Measurements from ENCODE around the gene PIK3R5.

The PIK3R5 gene

GRCh38 chr17:8965394-8966168 lies at the start of gene PIK3R5:
TSS of gene PIK3R5 (minus strand) at chr17:8965707. CDS start at chr17:8911494, 54,213 bp downstream.
- H3K27me3 ChIP-seq (ENCODE audit: insufficient read depth, low read length, poor library complexity) = no peaks in the 10 kb centered on the region
- ATAC-seq (ENCODE audit: insufficient read depth, low read depth) = peak; percentile 67
- peaks cover 61% of the 10 kb centered on the region for H3K4me1 ChIP-seq (ENCODE audit: insufficient read depth, low read length)
- TF ChIP-seq CTCF (IDR thresholded peaks at IDR 0.05; ENCODE audit: borderline replicate concordance, extremely low read depth, low read length, poor library complexity, severe bottlenecking) (peak; percentile 12), EZH2 (IDR thresholded peaks at IDR 0.05; ENCODE audit: borderline replicate concordance, low read depth, low read length, severe bottlenecking) (no peak)
- peak; percentile 78 for DNase-seq
- H3K4me2 ChIP-seq (ENCODE audit: insufficient read depth, low read length) = peak within 1 kb of the TSS; percentile 91
- H3K4me3 ChIP-seq (ENCODE audit: low read depth in 1 of 2, low read length in 2 of 2) = peak within 1 kb of the TSS; percentile 31 to 80
- peaks cover 14% of the 10 kb centered on the region for H4K20me1 ChIP-seq (ENCODE audit: insufficient read depth, low read length)
- H3K36me3 ChIP-seq (ENCODE audit: insufficient read depth, low read length) = peaks cover 6% of the 10 kb centered on the region; the same call in 1 of the 2 replicates
- peak within 1 kb of the TSS; percentile 89 for H3K27ac ChIP-seq (ENCODE audit: low read length)
- peaks cover 45% of the 10 kb centered on the region for H3K79me2 ChIP-seq (ENCODE audit: insufficient read depth, low read length)
- H2AFZ ChIP-seq (ENCODE audit: low read depth, low read length) = peak within 1 kb of the TSS; percentile 77
- H3K9me3 ChIP-seq (ENCODE audit: insufficient read depth, low read length, severe bottlenecking) = no peaks in the 10 kb centered on the region
- peak within 1 kb of the TSS; percentile 72 for H3K9ac ChIP-seq (ENCODE audit: low read depth, low read length)

GRCh38 chr17:9011001-9011400 lies 45.5 kb upstream of the PIK3R5 start:
- H3K9ac ChIP-seq (ENCODE audit: low read depth, low read length) = no peak overlapping the region
- DNase-seq (no peak), ATAC-seq (ENCODE audit: insufficient read depth, low read depth) (no peak)
- peaks cover 5% of the 10 kb centered on the region for H3K27me3 ChIP-seq (ENCODE audit: insufficient read depth, low read length, poor library complexity)
- H3K4me1 ChIP-seq (ENCODE audit: insufficient read depth, low read length) = no peaks in the 10 kb centered on the region
- H2AFZ ChIP-seq (ENCODE audit: low read depth, low read length) = no peak overlapping the region
- no peaks in the 10 kb centered on the region for H4K20me1 ChIP-seq (ENCODE audit: insufficient read depth, low read length)
- no peak overlapping the region for H3K27ac ChIP-seq (ENCODE audit: low read length)
- no peak overlapping the region for H3K4me2 ChIP-seq (ENCODE audit: insufficient read depth, low read length)
- H3K79me2 ChIP-seq (ENCODE audit: insufficient read depth, low read length) = no peaks in the 10 kb centered on the region
- no peaks in the 10 kb centered on the region for H3K9me3 ChIP-seq (ENCODE audit: insufficient read depth, low read length, severe bottlenecking)
- H3K4me3 ChIP-seq (ENCODE audit: low read depth in 1 of 2, low read length in 2 of 2) = no peak overlapping the region
- TF ChIP-seq CTCF (IDR thresholded peaks at IDR 0.05; ENCODE audit: borderline replicate concordance, extremely low read depth, low read length, poor library complexity, severe bottlenecking) (no peak), EZH2 (IDR thresholded peaks at IDR 0.05; ENCODE audit: borderline replicate concordance, low read depth, low read length, severe bottlenecking) (no peak)
- H3K36me3 ChIP-seq (ENCODE audit: insufficient read depth, low read length) = no peaks in the 10 kb centered on the region

- Histone ChIP-seq H3K9ac (ENCODE audit: low read depth, low read length) (no peak overlapping the region), H3K36me3 (ENCODE audit: insufficient read depth, low read length) (no peaks in the 10 kb centered on the region), H3K4me1 (ENCODE audit: insufficient read depth, low read length) (no peaks in the 10 kb centered on the region), H3K9me3 (ENCODE audit: insufficient read depth, low read length, severe bottlenecking) (peaks cover 2% of the 10 kb centered on the region), H3K4me2 (ENCODE audit: insufficient read depth, low read length) (no peak overlapping the region), H3K27me3 (ENCODE audit: insufficient read depth, low read length, poor library complexity) (peaks cover 5% of the 10 kb centered on the region), H3K4me3 (ENCODE audit: low read depth in 1 of 2, low read length in 2 of 2) (no peak overlapping the region), H3K27ac (ENCODE audit: low read length) (no peak overlapping the region), H4K20me1 (ENCODE audit: insufficient read depth, low read length) (no peaks in the 10 kb centered on the region), H2AFZ (ENCODE audit: low read depth, low read length) (no peak overlapping the region), H3K79me2 (ENCODE audit: insufficient read depth, low read length) (no peaks in the 10 kb centered on the region)
- no peak for ATAC-seq (ENCODE audit: insufficient read depth, low read depth)
- DNase-seq = no peak
- TF ChIP-seq EZH2 (IDR thresholded peaks at IDR 0.05; ENCODE audit: borderline replicate concordance, low read depth, low read length, severe bottlenecking) (no peak), CTCF (IDR thresholded peaks at IDR 0.05; ENCODE audit: borderline replicate concordance, extremely low read depth, low read length, poor library complexity, severe bottlenecking) (no peak)
Observed at GRCh38 chr17:9009737-9010136, 44.2 kb upstream of the PIK3R5 start.

Measured in DND-41 (cell line).